HCT116 (cell line): ENCODE results near the gene MRPL34. TPM values are rescaled to one million over a fixed set of nuclear protein-coding genes. Genes with fewer than 3 reads are reported as not detected.

ENCODE experiments used
- ATAC-seq: fragments of 200-7000 bp; cut with Tn5 transposase; 2 replicates; pipeline ENCODE4 v1.9.1; 2020; ENCODE audit warnings: mild to moderate bottlenecking, moderate library complexity
- BruUV-seq: library from RNA; stranded (reverse); fragments of 400-500 nt; replicated peaks from 2 replicates; lab custom pipeline; 2021; lab: Mats Ljungman, UMichigan
- CTCF ChIA-PET: fragments of 300-600 bp; sonication (Branson Sonifier 250); formaldehyde crosslinking; loops from one replicate; lab custom pipeline; 2021; ENCODE audit warnings: antibody characterized with exemption; lab: Charles Lee
- POLR2A ChIA-PET: fragments of 300-600, 350-600 bp; sonication (Branson Sonifier 250); formaldehyde crosslinking; loops from one replicate; lab custom pipeline; 2021; ENCODE audit warnings: antibody characterized with exemption; lab: Charles Lee
- RAD21 ChIA-PET, 2 experiments: fragments of 300-600 bp; sonication (Branson Sonifier 250); formaldehyde crosslinking; loops; one replicate each; lab custom pipeline; 2023; ENCODE audit warnings: low total read pairs in 2 of 2; ENCODE audit not compliant: uncharacterized antibody in 2 of 2, unreplicated experiment in 2 of 2, low non-redundant PET in 1 of 2; lab: Charles Lee
- DNase-seq: peaks from one replicate; pipeline ENCODE4 v3.0.0-alpha.2; 2010; ENCODE audit warnings: low read depth, low spot score
- H2AFZ ChIP-seq: fragments of 200-600 bp; shearing (Covaris generic), sonication (generic); 2 replicates; pipeline ENCODE4 v1.6.1; 2017; ENCODE audit warnings: low read depth, mixed run types, mixed read lengths, antibody characterized with exemption, low read length; ENCODE audit not compliant: poor library complexity, severe bottlenecking
- H3K27ac ChIP-seq: 2 replicates; pipeline ENCODE4 v1.5.1; 2012; ENCODE audit warnings: low read depth, low read length
- H3K27me3 ChIP-seq: fragments of 200-600 bp; sonication (generic); 2 replicates; pipeline ENCODE4 v1.6.1; 2016; ENCODE audit warnings: mixed run types, low read length, mixed read lengths; ENCODE audit not compliant: insufficient read depth
- H3K36me3 ChIP-seq, 2 experiments: fragments of 200-500 bp in 1 of 2; fragments of 200-600 bp in 1 of 2; sonication (Bioruptor generic) in 1 of 2; sonication (generic) in 1 of 2; 2 replicates each; pipeline versions ENCODE4 v1.5.1 to v1.6.1; 2014 to 2016; ENCODE audit warnings: low read length in 2 of 2, inconsistent platforms in 1 of 2, mixed read lengths in 1 of 2, mixed run types in 1 of 2; ENCODE audit not compliant: insufficient read depth in 2 of 2, control insufficient read depth in 1 of 2
- H3K4me1 ChIP-seq, 2 experiments: fragments of 200-600 bp in 1 of 2; sonication (generic) in 1 of 2; 2 replicates each; pipeline versions ENCODE4 v1.5.1 to v1.6.1; 2012 to 2017; ENCODE audit warnings: low read length in 2 of 2, inconsistent platforms in 1 of 2, mild to moderate bottlenecking in 1 of 2, mixed read lengths in 1 of 2, mixed run types in 1 of 2, moderate library complexity in 1 of 2; ENCODE audit not compliant: insufficient read depth in 2 of 2, control insufficient read depth in 1 of 2
- H3K4me2 ChIP-seq: fragments of 200-600 bp; sonication (generic); 2 replicates; pipeline ENCODE4 v1.6.1; 2017; ENCODE audit warnings: mixed run types, low read length, mixed read lengths
- H3K4me3 ChIP-seq, 2 experiments: fragments of 200-600 bp in 1 of 2; sonication (generic) in 1 of 2; replicated peaks in 1 of 2; 2 replicates each; pipeline ENCODE4 v1.5.1; 2011 to 2016; ENCODE audit warnings: low read length in 2 of 2, control low read depth in 1 of 2, low read depth in 1 of 2, mild to moderate bottlenecking in 1 of 2, mixed read lengths in 1 of 2, mixed run types in 1 of 2
- H3K79me2 ChIP-seq: fragments of 200-600 bp; sonication (generic); 2 replicates; pipeline ENCODE4 v1.6.1; 2017; ENCODE audit warnings: mild to moderate bottlenecking, mixed run types, low read length, moderate library complexity, mixed read lengths; ENCODE audit not compliant: insufficient read depth
- H3K9ac ChIP-seq: fragments of 200-600 bp; sonication (generic); 2 replicates; pipeline ENCODE4 v1.6.1; 2016; ENCODE audit warnings: low read length, mixed read lengths
- H3K9me2 ChIP-seq: fragments of 200-600 bp; sonication (generic), shearing (Covaris generic); 2 replicates; pipeline ENCODE4 v1.6.1; 2017; ENCODE audit warnings: mixed run types, mild to moderate bottlenecking, moderate library complexity; ENCODE audit not compliant: insufficient read depth
- H3K9me3 ChIP-seq, 2 experiments: fragments of 200-500 bp in 1 of 2; fragments of 200-600 bp in 1 of 2; sonication (Bioruptor generic) in 1 of 2; sonication (generic) in 1 of 2; 2 replicates each; pipeline ENCODE4 v1.6.1; 2014 to 2017; ENCODE audit warnings: low read length in 2 of 2, mixed read lengths in 2 of 2, inconsistent platforms in 1 of 2, low read depth in 1 of 2, mild to moderate bottlenecking in 1 of 2, mixed run types in 1 of 2, moderate library complexity in 1 of 2; ENCODE audit not compliant: control insufficient read depth in 1 of 2, insufficient read depth in 1 of 2
- H4K20me1 ChIP-seq: fragments of 200-600 bp; sonication (generic), shearing (Covaris generic); 2 replicates; pipeline ENCODE4 v1.6.1; 2017; ENCODE audit warnings: mixed run types, mild to moderate bottlenecking, moderate library complexity; ENCODE audit not compliant: insufficient read depth
- CBX3 ChIP-seq: IDR thresholded peaks from 2 replicates; pipeline ENCODE4 v1.6.1; 2012; ENCODE audit warnings: low read depth
- EZH2 ChIP-seq: fragments of 200-600 bp; sonication (generic); IDR thresholded peaks from 2 replicates; pipeline ENCODE4 v1.6.1; 2017; ENCODE audit warnings: antibody characterized with exemption, mixed run types
- intact Hi-C: fragments of 100-400 bp; cut with micrococcal nuclease; formaldehyde crosslinking; loops from 2 replicates; pipeline ENCODE4 v1.10.0; 2022
- total RNA-seq: library from RNA; stranded (reverse); gene quantifications from one replicate; pipeline ENCODE4 v1.2.1, GENCODE V29; 2021; ENCODE audit not compliant: unreplicated experiment
- TF ChIP-seq, protein P1 (sequence below): IDR thresholded peaks from 2 replicates; pipeline ENCODE4 v1.6.1; 2012
- TF ChIP-seq, protein P2 (sequence below): IDR thresholded peaks from 2 replicates; pipeline ENCODE4 v1.6.1; 2011; ENCODE audit warnings: mild to moderate bottlenecking, low read length, moderate library complexity; ENCODE audit not compliant: insufficient replicate concordance; ENCODE audit errors: extremely low read depth

MRPL34 gene
- total RNA-seq, 1 experiment from 2014 or later = 114 TPM

DNA sequence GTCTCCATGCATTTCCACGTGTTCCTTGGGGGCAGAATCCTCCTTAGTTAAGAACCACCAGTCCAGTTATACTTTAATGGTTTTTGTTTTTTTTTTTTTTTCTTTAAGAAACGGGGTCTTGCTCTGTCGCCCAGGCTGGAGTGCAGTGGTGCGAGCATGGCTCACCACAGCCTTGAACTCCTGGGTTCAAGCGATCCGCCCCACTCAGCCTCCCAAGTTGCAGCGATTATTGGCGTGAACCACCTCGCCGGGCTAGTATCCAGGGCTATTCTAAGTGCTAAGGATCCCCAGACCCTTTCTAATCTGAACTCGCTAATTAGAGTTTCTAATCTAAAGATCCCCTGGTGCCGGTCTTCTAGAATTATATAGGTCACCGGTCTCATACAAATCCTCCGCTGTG lies 12.1 kb upstream of the MRPL34 start:
- Histone ChIP-seq H3K4me1 (peaks cover 20 to 44% of the 10 kb centered on the region in 2 experiments), H2AFZ (no peak overlapping the region), H3K9me2 (no peaks in the 10 kb centered on the region), H3K4me3 (peak overlapping the region; percentile 60 to 67), H3K4me2 (peak overlapping the region; percentile 82), H3K79me2 (peaks cover 37% of the 10 kb centered on the region), H3K9ac (peak overlapping the region; percentile 68; the same call in 1 of the 2 replicates), H3K27ac (peak overlapping the region; percentile 57), H4K20me1 (no peaks in the 10 kb centered on the region), H3K9me3 (no peaks in the 10 kb centered on the region; a peak in 1 of 4 replicates), H3K27me3 (no peaks in the 10 kb centered on the region), H3K36me3 (peaks cover 0 to 10% of the 10 kb centered on the region in 2 experiments; a peak in 2 of 4 replicates)
- TF ChIP-seq, protein P1, sequence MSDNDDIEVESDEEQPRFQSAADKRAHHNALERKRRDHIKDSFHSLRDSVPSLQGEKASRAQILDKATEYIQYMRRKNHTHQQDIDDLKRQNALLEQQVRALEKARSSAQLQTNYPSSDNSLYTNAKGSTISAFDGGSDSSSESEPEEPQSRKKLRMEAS = no peak; the same call in 1 of the 2 replicates
- TF ChIP-seq CBX3 (no peak), EZH2 (no peak)
- TF ChIP-seq, protein P2, sequence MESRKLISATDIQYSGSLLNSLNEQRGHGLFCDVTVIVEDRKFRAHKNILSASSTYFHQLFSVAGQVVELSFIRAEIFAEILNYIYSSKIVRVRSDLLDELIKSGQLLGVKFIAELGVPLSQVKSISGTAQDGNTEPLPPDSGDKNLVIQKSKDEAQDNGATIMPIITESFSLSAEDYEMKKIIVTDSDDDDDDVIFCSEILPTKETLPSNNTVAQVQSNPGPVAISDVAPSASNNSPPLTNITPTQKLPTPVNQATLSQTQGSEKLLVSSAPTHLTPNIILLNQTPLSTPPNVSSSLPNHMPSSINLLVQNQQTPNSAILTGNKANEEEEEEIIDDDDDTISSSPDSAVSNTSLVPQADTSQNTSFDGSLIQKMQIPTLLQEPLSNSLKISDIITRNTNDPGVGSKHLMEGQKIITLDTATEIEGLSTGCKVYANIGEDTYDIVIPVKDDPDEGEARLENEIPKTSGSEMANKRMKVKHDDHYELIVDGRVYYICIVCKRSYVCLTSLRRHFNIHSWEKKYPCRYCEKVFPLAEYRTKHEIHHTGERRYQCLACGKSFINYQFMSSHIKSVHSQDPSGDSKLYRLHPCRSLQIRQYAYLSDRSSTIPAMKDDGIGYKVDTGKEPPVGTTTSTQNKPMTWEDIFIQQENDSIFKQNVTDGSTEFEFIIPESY = no peak
- ChIA-PET CTCF (interaction anchor here (0.9 to 3.1 kb wide), 10 partner anchors 11 to 579 kb away, joined by 3 to 33 read pairs (median 6); partner anchors contain the start of genes ANO8 and MRPL34), RAD21 (interaction anchor here in 1 of 2 experiments (1.0 kb wide), 1 partner anchor 12 kb away, joined by 7 read pairs; the partner anchor contains the start of gene MRPL34), POLR2A (interaction anchor here (0.8 to 2.4 kb wide), 6 partner anchors 11 to 575 kb away, joined by 3 to 22 read pairs (median 4); partner anchors contain the start of genes ABHD8, DDA1 and MRPL34)
- no TSS peak for BruUV-seq
- ATAC-seq = no peak
- intact Hi-C loops = loop anchor here (1.0 to 2.0 kb wide), 2 partner anchors 15 to 93 kb away; partner anchors contain the start of gene DDA1
- DNase-seq = no peak
